GM12872 (cell line): ENCODE measurements around the gene PCIF1.

ENCODE experiments used
- TF ChIP-seq, protein P1 (sequence below): IDR thresholded peaks from 3 replicates; pipeline ENCODE4 v1.5.1; 2011; ENCODE audit warnings: low read depth, mild to moderate bottlenecking, low read length, moderate library complexity; ENCODE audit not compliant: insufficient read depth

PCIF1 gene

DNA sequence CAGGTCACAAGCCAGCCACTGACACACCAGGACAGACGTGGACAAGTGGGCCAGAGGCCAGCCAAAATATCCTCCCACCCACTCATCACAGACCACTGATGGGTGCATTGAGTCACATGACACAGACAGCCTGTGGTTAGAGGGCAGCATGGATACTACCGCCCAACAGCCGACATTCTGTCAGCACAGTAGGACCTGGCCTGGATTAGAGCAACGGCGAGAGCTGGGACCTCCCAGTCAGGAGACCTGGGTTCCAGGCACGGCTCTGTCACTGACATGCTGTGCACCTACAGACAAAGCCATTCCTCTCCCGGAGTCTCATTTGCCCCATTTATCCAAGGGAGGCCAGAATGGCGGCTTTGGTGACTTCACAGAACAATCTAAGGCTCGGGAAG is 29.5 kb downstream of the PCIF1 start:
- TF ChIP-seq, protein P1, sequence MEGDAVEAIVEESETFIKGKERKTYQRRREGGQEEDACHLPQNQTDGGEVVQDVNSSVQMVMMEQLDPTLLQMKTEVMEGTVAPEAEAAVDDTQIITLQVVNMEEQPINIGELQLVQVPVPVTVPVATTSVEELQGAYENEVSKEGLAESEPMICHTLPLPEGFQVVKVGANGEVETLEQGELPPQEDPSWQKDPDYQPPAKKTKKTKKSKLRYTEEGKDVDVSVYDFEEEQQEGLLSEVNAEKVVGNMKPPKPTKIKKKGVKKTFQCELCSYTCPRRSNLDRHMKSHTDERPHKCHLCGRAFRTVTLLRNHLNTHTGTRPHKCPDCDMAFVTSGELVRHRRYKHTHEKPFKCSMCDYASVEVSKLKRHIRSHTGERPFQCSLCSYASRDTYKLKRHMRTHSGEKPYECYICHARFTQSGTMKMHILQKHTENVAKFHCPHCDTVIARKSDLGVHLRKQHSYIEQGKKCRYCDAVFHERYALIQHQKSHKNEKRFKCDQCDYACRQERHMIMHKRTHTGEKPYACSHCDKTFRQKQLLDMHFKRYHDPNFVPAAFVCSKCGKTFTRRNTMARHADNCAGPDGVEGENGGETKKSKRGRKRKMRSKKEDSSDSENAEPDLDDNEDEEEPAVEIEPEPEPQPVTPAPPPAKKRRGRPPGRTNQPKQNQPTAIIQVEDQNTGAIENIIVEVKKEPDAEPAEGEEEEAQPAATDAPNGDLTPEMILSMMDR: no peak

GRCh38 chr20:45965169-45966002 is 30.9 kb downstream of the PCIF1 start:
- TF ChIP-seq, protein P1: no peak

DNA sequence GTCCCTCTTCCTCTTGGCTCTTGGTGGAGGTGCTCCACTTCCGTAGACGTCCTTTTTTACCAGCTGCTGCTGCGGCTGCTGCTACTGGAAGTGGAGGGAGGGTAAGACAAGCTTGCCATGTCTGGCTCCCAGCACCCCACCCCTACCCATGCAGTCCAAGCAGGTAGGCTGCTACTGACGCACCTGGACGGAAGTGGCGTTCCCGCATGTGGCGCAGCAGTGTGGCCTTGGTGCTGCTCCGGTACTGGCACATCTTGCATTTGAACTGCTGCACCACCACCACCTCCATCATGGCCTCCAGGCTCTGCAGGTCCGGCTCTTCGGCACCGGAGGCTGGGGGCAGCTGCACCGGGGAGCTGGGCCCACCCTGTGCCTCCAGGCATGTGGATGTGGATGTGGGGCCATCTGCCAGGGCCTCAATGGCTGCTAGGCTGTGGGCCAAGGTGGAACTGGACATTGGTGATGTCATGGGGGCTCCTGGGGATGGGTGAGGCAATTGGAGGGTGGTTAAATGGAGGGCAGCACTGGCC is 33.1 kb downstream of the PCIF1 start:
- TF ChIP-seq, protein P1: no peak

DNA sequence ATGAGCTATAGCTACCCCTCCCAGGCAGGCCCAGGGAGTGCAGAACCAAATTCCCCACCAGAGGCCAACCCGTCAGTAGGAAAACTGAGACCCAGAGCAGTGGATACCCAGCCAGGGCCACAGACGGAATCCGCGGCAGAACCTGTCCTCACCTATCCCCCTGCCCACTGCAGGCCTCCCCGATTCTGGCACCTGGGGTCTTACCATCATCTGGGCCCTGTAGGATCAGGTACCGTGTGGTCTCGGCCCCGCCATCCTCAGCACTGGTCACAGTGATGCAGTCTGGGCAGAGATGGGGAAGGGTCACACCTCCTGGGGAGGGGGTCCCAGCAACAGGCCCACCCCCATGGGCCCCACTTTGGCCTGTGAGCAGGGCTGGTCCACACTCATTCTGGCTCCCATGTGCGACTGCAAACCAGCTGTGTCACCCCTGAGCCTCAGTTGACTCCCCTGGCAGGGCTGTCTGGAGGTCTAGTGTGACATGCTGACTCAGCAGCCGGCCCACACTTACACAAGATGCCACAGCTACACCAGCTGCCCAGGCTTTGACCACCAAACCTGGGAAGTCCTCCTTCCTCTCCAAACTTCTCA is 33.7 kb downstream of the PCIF1 start:
- TF ChIP-seq, protein P1: no peak

DNA sequence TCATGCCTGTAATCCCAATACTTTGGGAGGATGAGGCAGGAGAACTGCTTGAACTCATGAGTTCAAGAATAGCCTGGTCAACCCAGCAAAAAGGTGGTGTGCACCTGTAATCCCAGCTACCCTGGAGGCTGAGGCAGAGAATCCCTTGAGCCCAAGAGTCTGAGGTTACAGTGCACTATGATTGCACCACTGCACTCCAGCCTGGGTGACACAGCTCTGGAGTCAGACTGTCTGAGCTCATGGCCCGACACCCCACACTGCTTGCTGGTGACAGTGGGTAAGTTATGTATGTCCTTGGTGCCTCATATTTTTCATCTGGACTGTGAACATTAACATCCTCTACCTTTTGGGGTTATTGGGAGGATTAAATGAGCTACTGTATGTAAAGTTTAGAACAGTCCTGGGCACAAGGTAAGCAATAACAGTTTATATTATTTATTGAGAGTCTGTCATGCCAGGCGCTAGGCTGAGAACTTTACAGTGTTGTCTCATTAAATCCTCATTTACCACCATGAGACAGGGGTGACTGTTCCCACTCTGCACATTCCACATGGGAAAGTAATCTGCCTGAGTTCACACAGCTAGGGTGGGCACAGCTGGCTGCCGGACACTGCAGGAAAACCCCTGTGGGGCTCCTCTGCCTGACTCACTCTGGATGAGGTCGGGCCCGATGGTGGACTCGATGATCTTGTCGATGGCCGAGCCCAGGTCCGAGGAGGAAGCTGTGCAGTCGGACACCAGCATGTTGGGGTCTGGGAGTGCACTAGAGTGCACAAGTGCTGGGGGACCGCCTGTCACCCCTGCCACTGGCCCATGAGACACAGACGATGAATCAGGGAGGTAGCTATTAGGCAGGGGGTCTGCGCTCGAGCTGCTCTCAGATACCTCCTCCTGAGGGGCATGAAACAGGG is 34.6 kb downstream of the PCIF1 start:
- TF ChIP-seq, protein P1: no peak

DNA sequence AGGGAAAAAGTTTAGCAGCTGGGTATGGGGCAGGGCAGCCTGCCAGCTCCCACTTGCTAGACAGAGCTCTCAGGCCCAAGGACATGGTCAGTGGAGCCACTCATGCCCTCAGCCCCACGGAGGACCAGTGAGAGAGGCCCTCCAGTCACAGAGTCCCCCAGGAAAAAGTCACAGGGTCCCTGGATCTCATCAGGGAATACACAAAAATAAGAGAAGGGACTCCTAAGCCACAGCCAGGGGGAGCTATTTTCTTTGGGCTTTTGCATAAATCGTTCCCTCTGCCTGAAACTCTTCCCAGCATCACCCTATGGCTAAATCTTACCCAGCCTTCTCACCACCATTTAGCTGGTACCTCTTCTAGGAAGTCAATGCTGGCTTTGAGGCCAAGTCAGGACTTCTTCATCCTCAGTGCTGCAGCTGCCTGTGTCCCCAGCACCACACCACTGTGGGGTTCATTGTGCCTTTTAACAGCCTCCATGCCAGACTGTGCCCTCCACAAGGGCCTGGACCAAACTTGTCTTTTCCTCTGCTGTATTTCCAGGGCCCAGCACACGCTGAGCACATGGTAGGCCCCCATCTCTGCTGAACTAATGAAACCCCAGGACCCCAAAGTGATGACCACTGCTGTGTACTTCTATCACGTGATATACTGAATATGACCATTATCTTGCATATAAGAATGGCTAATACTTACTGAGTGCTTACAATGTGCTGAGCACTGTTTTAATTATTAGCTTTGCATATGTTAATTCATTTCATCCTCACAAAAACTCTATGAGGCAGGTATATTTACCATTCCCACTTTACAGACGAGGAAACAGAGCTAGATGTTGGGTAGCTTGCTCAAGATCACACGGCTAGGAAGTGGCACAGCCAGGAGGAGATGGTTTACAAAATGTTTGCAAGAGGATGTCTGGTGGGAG is 35.5 kb downstream of the PCIF1 start:
- TF ChIP-seq, protein P1: peak; percentile 77; the same call in 2 of the 3 replicates
